Activated CD8-positive, alpha-beta T cell treated with anti-CD3 and anti-CD28 coated beads for 36 hours (primary cell): ENCODE measurements around the gene CFAP92. TPM values are rescaled to one million over a fixed set of nuclear protein-coding genes. Genes with fewer than 3 reads are reported as not detected.
A peak's percentile ranks its signal among the peaks of the same experiment; 100 is the strongest.

Source experiments
- ATAC-seq: fragments of 200-7000 bp; cut with Tn5 transposase; one replicate; pipeline ENCODE4 v1.10.0; 2021; ENCODE audit warnings: mild to moderate bottlenecking, moderate library complexity
- CTCF ChIA-PET: fragments of 350-600 bp; sonication (Branson Sonifier 250); formaldehyde crosslinking; loops from one replicate; lab custom pipeline; 2021; ENCODE audit warnings: antibody characterized with exemption; lab: Charles Lee
- POLR2A ChIA-PET: fragments of 350-600 bp; sonication (Branson Sonifier 250); formaldehyde crosslinking; loops from one replicate; lab custom pipeline; 2021; ENCODE audit warnings: antibody characterized with exemption; lab: Charles Lee
- DNase-seq: peaks from one replicate; pipeline ENCODE4 v3.0.0-alpha.2; 2020
- H3K27ac Mint-ChIP-seq: one replicate; pipeline ENCODE4 v1.8.0; 2021; ENCODE audit warnings: mild to moderate bottlenecking, mixed read lengths
- H3K27me3 Mint-ChIP-seq: one replicate; pipeline ENCODE4 v1.8.0; 2021; ENCODE audit warnings: mixed read lengths
- H3K36me3 Mint-ChIP-seq: one replicate; pipeline ENCODE4 v1.8.0; 2021; ENCODE audit warnings: low read depth, mixed read lengths
- H3K4me1 Mint-ChIP-seq: one replicate; pipeline ENCODE4 v1.8.0; 2021; ENCODE audit warnings: low read depth, mixed read lengths
- H3K4me3 Mint-ChIP-seq: one replicate; pipeline ENCODE4 v1.8.0; 2021; ENCODE audit warnings: mild to moderate bottlenecking, moderate library complexity, mixed read lengths
- H3K9me3 Mint-ChIP-seq: one replicate; pipeline ENCODE4 v1.8.0; 2021; ENCODE audit warnings: mixed read lengths
- intact Hi-C: fragments of 100-400 bp; cut with micrococcal nuclease; formaldehyde crosslinking; loops from one replicate; pipeline ENCODE4 v1.10.0; 2022
- total RNA-seq, 2 experiments: library from RNA; stranded (reverse); gene quantifications; one replicate each; pipeline ENCODE4 v1.2.3, GENCODE V29; 2021
- TF ChIP-seq, protein P1 (sequence below): fragments of 200-600 bp; IDR thresholded peaks from one replicate; pipeline ENCODE4 v1.8.0; 2022; ENCODE audit warnings: antibody characterized with exemption, mild to moderate bottlenecking

The CFAP92 gene
- total RNA-seq, 2 experiments from 2014 or later, result 0.38 to 0.83 TPM

- intact Hi-C loops, result no loop called here
- no peak for ATAC-seq
- H3K9me3 Mint-ChIP-seq, result no peaks in the 10 kb centered on the region
- no peaks in the 10 kb centered on the region for H3K36me3 Mint-ChIP-seq
- H3K27me3 Mint-ChIP-seq, result no peaks in the 10 kb centered on the region
- TF ChIP-seq, protein P1, sequence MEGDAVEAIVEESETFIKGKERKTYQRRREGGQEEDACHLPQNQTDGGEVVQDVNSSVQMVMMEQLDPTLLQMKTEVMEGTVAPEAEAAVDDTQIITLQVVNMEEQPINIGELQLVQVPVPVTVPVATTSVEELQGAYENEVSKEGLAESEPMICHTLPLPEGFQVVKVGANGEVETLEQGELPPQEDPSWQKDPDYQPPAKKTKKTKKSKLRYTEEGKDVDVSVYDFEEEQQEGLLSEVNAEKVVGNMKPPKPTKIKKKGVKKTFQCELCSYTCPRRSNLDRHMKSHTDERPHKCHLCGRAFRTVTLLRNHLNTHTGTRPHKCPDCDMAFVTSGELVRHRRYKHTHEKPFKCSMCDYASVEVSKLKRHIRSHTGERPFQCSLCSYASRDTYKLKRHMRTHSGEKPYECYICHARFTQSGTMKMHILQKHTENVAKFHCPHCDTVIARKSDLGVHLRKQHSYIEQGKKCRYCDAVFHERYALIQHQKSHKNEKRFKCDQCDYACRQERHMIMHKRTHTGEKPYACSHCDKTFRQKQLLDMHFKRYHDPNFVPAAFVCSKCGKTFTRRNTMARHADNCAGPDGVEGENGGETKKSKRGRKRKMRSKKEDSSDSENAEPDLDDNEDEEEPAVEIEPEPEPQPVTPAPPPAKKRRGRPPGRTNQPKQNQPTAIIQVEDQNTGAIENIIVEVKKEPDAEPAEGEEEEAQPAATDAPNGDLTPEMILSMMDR, result no peak
- no peak for DNase-seq
- no peak overlapping the region for H3K4me3 Mint-ChIP-seq
- peaks cover 6% of the 10 kb centered on the region for H3K4me1 Mint-ChIP-seq
- no peak overlapping the region for H3K27ac Mint-ChIP-seq
- CTCF ChIA-PET, result no interaction called here
- POLR2A ChIA-PET, result no interaction called here
Observed at GRCh38 chr3:128965818-128966217, 28.1 kb downstream of the CFAP92 start.

GRCh38 chr3:128965280-128965679 lies 28.6 kb downstream of the CFAP92 start:
- intact Hi-C loops, result no loop called here
- ATAC-seq, result no peak
- no peak for DNase-seq
- H3K36me3 Mint-ChIP-seq, result no peaks in the 10 kb centered on the region
- H3K27me3 Mint-ChIP-seq, result no peaks in the 10 kb centered on the region
- POLR2A ChIA-PET, result no interaction called here
- CTCF ChIA-PET, result interaction anchor here (0.6 kb wide), 1 partner anchor 50 kb away, joined by 3 read pairs; no protein-coding TSS in a partner anchor
- H3K4me3 Mint-ChIP-seq, result no peak overlapping the region
- TF ChIP-seq, protein P1, result no peak
- no peaks in the 10 kb centered on the region for H3K9me3 Mint-ChIP-seq
- H3K4me1 Mint-ChIP-seq, result peaks cover 3% of the 10 kb centered on the region
- no peak overlapping the region for H3K27ac Mint-ChIP-seq

DNA sequence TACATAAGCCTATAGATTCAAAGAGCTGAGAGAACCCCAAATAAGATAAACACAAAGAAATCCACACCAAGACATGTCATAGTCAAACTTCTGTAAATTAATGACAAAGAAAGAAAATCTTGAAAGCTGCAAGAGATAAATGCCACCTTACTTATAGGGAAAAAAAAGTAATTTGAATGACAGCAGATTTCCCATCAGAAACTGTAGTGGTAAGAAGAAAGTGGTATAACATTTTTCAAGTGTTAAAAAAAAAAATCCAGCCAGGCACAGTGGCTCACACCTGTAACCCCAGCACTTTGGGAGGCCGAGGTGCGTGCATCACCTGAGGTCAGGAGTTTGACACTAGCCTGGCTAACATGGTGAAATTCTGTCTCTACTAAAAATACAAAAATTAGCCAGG lies 37.4 kb downstream of the CFAP92 start:
- no peak for ATAC-seq
- intact Hi-C loops, result no loop called here

DNA sequence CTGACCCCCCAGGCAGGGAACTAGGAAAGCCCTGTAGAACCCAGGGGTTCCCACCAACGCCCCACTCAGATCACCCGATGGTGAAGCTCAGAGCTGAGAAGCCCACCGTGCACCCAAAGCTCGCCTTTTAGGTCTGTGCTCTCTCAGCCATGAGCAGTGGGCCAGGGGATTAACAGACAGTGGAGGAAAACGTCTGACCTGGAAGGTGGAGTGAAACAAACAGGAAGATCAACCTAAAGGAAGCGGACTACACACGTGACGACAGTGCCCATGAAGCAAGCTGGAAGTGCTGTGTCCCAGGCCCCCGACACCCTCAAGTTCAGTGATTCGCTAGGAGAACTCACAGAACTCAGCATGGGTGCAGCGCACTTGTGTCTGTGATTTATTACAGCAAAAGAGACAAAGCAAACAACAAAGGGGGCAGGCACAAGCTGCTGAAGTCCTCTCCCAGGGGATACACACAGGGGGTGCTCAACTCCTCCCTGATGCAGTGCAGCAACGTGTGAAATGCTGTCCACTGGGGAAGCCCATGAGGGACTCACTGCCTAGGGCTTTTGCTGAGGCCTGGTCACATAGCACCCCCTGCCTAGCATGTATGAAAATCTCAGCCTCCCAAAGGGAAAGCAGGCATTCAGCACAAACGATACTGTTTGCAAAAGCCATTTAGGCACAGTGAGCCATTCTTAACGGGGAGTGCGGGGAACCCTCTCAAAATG lies 43.5 kb downstream of the CFAP92 start:
- no peak overlapping the region for H3K27ac Mint-ChIP-seq
- no peaks in the 10 kb centered on the region for H3K36me3 Mint-ChIP-seq
- POLR2A ChIA-PET, result no interaction called here
- H3K9me3 Mint-ChIP-seq, result no peaks in the 10 kb centered on the region
- intact Hi-C loops, result no loop called here
- CTCF ChIA-PET, result interaction anchor here (0.7 to 2.7 kb wide), 7 partner anchors 20 to 333 kb away, joined by 3 to 13 read pairs (median 3); no protein-coding TSS in a partner anchor
- no peaks in the 10 kb centered on the region for H3K4me1 Mint-ChIP-seq
- DNase-seq (peak; percentile 48), ATAC-seq (peak; percentile 62)
- TF ChIP-seq, protein P1, result no peak
- H3K4me3 Mint-ChIP-seq, result no peak overlapping the region
- H3K27me3 Mint-ChIP-seq, result no peaks in the 10 kb centered on the region

More for the DNA sequence above, 37.4 kb downstream of the CFAP92 start:
- no peaks in the 10 kb centered on the region for H3K4me1 Mint-ChIP-seq
- no peak overlapping the region for H3K4me3 Mint-ChIP-seq
- CTCF ChIA-PET, result no interaction called here
- POLR2A ChIA-PET, result no interaction called here
- H3K36me3 Mint-ChIP-seq, result no peaks in the 10 kb centered on the region
- no peak for DNase-seq
- H3K9me3 Mint-ChIP-seq, result no peaks in the 10 kb centered on the region
- TF ChIP-seq, protein P1, result no peak
- H3K27ac Mint-ChIP-seq, result no peak overlapping the region
- H3K27me3 Mint-ChIP-seq, result no peaks in the 10 kb centered on the region

DNA sequence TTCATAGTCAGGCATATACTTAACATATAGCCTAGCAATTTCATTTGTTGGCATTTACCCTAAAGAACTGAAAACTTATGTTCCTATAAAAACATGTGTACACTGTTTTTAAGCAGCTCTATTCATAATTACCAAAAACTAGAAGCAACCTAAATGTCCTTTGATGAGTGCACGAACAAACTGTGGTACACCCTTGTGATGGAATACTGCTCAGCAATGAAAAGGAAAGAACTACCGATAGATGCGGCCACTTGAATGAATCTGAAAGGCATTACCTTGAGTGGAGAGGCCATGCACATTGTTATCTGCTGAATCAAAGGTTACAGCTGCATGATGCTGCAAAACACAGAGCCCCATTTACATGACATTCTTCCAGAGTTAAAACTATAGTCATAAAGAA lies 44.7 kb downstream of the CFAP92 start:
- TF ChIP-seq, protein P1, result no peak
- DNase-seq (no peak), ATAC-seq (no peak)
- Mint-ChIP-seq H3K4me3 (no peak overlapping the region), H3K27ac (no peak overlapping the region), H3K4me1 (no peaks in the 10 kb centered on the region), H3K27me3 (no peaks in the 10 kb centered on the region), H3K9me3 (no peaks in the 10 kb centered on the region), H3K36me3 (no peaks in the 10 kb centered on the region)
- intact Hi-C loops, result no loop called here
- POLR2A ChIA-PET, result no interaction called here
- CTCF ChIA-PET, result interaction anchor here (1.4 to 1.5 kb wide), 2 partner anchors 21 to 269 kb away, joined by 3 read pairs; no protein-coding TSS in a partner anchor
